Activated CD8-positive, alpha-beta memory T cell treated with anti-CD3 and anti-CD28 coated beads, Interleukin-2, amount 50 U/mL, for 24 hours (primary cell): ENCODE results near the gene TMEM208.

Source experiments
- DNase-seq: peaks from one replicate; pipeline ENCODE4 v3.0.0-alpha.2; 2020; ENCODE audit errors: extremely low read depth

Gene TMEM208

GRCh38 chr16:67237396-67238277 lies 10.7 kb downstream of the TMEM208 start:
- no peak for DNase-seq

- no peak for DNase-seq
Observed at GRCh38 chr16:67238278-67238575, 11.3 kb downstream of the TMEM208 start.

GRCh38 chr16:67238806-67239470 lies 12.0 kb downstream of the TMEM208 start:
- no peak for DNase-seq

GRCh38 chr16:67240506-67240905 lies 13.6 kb downstream of the TMEM208 start:
- no peak for DNase-seq

- DNase-seq = no peak
Observed at GRCh38 chr16:67241008-67241900, 14.3 kb downstream of the TMEM208 start.

- DNase-seq = no peak
Observed at GRCh38 chr16:67242138-67242730, 15.3 kb downstream of the TMEM208 start.

GRCh38 chr16:67243481-67243880 lies 16.6 kb downstream of the TMEM208 start:
- no peak for DNase-seq

GRCh38 chr16:67244387-67245185 lies 17.7 kb downstream of the TMEM208 start:
- DNase-seq = peak; percentile 63

GRCh38 chr16:67245186-67245585 lies 18.3 kb downstream of the TMEM208 start:
- no peak for DNase-seq

- no peak for DNase-seq
Observed at GRCh38 chr16:67245674-67246080, 18.7 kb downstream of the TMEM208 start.

- DNase-seq = no peak
Observed at GRCh38 chr16:67246081-67246755, 19.3 kb downstream of the TMEM208 start.

GRCh38 chr16:67246756-67247191 lies 19.8 kb downstream of the TMEM208 start:
- no peak for DNase-seq

GRCh38 chr16:67247192-67248072 lies 20.5 kb downstream of the TMEM208 start, which contains the start of gene FHOD1:
TSS of gene FHOD1 (minus strand) at chr16:67247481. CDS start at chr16:67247410, 71 bp downstream.
- peak; percentile 96 for DNase-seq

- DNase-seq = no peak
Observed at GRCh38 chr16:67248073-67248400, 21.1 kb downstream of the TMEM208 start.

- DNase-seq = no peak
Observed at GRCh38 chr16:67248401-67249177, 21.7 kb downstream of the TMEM208 start, which contains the start of gene SLC9A5. TSS of gene SLC9A5 (plus strand) at chr16:67248979. CDS start at chr16:67249015, 36 bp downstream.

GRCh38 chr16:67249178-67250044 lies 22.5 kb downstream of the TMEM208 start:
- no peak for DNase-seq

GRCh38 chr16:67250045-67250327 lies 23.1 kb downstream of the TMEM208 start:
- DNase-seq = no peak
